Fibroblast of skin of left quadriceps (primary cell): ENCODE data around the gene BORCS8.

Source experiments
- DNase-seq, 2 experiments: peaks; one replicate each; pipeline ENCODE4 v3.0.0-alpha.2; 2013; ENCODE audit warnings: low read depth in 2 of 2

Gene BORCS8

DNA sequence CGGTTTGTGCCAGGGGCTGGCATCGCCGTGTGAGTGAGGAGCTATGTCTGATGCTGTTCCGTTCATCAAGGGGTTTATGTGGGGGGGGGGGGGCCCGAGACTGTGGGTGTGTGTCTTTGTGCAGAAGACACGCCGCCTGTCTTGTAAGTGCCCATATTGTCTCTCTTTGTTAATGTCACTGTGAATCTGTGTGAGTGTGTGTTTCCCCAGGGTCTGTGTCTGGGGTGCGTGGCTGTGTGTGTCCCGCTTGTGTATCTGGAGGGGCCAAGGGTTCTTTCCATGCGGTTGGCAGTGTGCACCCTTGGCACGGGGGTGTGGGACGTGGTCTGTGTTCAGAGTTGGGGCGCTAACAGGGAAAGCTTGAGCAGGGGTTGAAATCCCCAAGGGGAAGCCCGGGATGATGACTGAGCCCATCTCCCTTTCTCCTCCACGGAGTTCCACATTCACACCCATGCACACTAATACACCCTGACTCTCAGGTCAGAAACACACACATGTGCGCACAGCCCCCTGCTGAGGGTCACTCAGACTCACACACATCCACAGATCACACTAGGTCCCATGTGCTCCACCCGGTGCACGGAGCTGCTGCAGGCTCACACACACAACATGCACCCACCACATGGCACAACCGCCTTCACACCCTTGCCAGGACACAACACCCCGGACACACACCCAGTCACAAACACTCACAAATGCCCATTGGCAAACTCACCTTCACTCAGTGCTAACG, 21.6 kb upstream of the BORCS8 start:
- no peak for DNase-seq

DNA sequence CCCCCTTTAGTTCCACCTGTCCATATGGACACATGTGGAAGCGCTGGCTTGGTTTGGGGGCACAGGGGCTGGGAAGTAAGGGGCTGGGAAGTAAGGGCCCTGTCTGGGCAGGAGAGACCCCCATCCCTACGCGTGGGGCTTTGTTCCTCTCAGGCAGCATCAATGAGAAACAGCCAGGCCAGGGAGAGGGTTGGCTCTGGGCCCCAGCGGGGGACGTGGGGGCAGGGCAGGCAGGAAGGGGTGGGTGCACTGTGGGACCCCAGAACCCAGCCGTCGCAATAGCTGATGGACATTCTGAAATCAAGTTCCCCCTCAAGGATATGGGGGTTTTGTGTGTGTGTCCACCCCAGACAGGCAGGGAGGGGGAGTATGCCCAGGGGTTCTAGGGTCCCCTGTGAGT, 21.0 kb upstream of the BORCS8 start:
- no peak for DNase-seq

DNA sequence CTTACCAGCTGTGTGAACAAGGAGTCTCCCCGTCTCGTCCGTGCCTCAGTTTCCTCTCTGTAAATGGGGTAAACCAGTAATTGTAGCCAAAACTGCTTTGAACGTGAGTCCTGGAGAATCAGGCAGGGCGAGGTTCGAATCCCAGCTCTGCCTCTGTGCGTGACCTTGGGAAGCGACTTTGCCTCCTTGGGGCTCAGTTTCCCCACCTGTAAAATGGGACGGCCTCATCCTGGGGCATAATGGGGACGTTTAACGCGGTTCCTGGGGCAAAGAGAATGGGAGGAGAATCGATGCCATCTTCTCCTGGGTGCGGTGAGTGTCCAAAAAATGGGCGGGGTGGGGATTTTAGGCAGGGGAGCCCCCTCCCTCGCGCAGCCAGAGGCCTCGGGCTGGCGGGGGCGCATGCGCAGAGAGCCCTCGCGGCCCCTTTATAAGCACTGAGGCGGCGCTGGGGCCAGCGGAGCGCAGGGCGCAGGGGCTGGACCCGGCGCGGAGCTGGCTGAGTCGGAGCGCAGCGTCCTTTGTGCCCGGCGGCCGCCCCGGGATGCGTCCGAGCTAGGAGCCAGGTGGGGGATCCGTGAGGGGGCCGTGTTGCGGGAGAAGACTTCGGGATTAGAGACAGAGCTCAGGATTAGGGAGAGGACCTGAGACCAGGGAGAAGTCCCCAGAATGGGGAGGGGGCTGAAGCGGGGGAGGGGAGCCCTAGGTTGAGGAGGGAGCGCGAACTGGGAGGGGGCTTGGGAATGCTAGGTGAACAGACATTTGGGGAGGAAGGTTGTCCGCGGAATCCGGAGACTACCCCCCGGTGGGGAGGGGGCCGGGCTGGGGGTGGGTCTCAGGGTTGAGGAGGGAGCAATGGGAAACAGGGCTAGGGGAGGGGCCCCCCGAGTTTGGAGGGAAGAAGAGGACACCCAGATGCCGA, 19.8 kb upstream of the BORCS8 start, which contains the start of gene NCAN:
TSS of gene NCAN (plus strand) at position 460 of the 922 bp plus-strand sequence. CDS start 4,996 bp downstream, outside the sequence.
- DNase-seq: no peak

DNA sequence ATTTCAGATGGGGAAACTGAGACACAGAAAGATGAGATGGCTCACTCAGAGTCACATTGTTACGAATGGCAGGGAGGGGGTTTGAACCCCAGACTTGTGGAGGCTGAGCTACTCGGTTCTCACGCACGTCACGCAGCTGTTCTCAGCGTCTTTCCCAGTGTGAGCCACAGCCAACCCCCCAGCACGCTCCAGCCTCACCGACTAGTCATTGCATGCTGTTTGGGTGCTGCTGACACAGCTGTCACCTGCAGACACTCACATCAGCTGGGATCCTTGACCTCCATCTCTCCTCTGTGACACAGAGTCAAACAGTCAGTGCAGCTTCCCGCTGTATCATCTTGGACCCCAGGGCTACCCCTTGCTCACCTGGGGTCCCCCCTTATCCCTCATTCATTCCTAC, 17.4 kb upstream of the BORCS8 start:
- DNase-seq: no peak

DNA sequence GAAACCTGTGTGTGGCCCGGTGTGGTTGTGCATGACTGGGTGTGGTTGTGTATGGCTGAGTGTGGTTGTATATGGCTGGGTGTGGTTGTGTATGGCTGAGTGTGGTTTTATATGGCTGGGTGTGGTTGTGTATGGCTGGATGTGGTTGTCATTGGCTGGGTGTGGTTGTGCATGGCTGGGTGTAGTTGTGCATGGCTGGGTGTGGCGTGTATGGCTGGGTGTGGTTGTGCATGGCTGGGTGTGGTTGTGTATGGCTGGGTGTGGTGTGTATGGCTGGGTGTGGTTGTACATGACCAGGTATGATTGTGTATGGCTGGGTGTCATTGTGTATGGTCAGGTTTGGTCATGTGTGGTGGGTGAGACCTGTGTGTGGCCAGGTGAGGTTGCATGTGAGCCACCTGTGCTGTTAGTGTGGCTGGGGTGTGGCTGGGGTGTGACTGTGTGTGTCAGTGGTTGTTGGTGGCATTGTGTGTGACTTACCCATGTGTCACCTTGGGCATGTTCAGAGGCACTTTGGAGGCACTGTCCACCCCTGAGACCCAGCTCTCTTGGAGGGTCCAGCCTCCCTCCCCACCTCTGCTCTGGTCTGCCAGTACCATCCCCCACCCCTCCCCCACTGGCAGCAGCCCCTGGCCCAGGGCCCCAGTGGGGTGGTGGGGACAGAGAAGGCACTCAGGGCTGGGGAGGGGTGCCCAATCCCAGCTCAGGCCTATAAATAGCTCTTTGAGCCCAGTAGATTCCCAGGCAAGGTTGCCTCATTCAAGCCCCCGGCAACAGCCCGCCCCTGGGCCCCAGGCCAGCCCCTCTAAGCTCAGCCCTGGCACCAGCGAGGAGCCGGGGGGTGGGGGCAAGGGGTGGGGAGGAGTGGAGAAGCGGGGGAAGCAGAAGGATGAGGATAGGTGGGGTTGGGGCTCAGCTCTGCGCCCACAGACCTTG, 16.0 kb upstream of the BORCS8 start:
- DNase-seq: no peak

DNA sequence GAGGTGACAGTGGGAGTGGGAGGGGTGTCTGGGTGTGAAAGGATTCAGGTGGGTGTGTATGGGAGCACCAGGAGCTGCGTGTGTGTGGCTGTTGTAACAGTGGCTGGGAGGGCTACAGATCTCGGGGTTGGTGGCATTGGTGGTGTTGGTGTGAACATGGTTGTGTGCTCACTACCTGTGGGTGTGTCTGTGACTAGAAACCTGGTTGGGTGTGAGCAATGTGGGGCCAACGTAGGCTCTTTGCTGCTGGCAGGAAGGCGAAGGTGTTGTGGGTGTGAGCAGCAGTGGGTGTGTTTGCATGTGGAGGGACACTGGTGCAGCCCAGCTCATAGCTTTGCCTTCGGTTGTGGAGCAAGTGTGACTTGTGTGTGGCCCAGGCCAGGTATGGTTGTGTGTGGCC, 15.0 kb upstream of the BORCS8 start:
- no peak for DNase-seq

DNA sequence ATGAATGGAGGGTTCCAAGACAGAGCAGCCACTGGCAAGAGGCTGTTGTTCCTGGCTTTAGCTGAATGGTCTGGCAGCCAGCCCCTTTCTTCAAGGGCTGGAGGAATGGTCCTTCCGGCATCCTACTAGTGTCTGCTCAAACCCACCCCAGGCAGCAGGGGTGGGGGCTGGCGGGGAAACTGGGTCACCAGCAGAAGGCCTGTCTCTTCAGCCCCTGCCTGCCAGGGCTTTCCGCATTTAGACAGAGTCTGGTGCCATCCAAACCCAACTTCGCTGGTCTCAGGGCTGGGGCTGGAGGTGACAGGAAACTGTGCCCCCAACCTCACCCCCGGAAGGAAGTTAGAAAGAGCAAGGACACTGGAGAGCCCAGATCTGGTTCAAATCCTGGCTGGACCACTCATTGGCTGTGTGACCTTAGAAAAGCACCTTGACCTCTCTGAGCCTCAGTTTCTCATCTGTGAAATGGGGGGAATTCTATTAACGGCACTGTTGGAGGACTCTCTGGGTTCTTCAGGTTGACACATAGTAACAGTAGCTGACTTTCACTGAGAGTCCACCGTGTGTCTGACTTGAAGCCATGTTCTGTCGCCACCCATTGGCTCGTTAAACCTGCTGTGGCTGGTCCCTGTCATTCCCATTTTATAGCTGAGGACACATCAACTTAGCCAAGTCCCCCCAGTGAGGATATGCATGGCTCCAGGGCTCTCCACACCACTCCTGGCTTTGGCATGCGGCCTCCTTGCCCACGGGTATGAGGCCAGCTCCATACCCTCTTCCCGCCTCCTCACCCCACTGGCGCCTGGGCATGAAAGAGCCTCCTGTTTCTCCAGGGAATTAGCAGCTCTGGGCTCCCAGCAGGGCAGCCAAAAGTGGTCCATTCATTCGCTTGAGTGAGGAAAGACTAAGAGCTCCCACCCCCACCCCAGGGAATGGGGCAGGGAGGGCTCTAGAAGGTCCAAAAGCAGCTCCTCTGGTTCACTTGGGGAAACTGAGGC, 13.8 kb upstream of the BORCS8 start:
- no peak for DNase-seq

DNA sequence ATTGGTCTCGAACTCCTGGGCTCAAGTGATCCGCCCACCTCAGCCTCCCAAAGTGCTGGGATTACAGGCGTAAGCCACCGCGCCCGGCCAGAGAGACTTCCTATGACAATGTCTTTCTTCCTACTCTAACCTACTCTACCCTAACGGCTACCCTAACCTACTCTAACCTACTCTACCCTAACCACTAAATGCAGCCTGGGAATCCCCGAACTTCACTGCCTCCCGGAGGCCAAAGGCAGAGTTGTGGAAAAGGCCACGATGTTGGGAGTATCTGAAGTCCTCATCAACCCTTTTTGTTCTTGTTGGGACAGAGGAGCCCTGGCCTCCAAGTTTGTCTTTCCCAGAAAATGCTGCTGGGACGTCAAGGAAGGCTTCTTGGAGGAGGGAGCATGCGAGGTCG, 12.2 kb upstream of the BORCS8 start:
- DNase-seq: no peak

DNA sequence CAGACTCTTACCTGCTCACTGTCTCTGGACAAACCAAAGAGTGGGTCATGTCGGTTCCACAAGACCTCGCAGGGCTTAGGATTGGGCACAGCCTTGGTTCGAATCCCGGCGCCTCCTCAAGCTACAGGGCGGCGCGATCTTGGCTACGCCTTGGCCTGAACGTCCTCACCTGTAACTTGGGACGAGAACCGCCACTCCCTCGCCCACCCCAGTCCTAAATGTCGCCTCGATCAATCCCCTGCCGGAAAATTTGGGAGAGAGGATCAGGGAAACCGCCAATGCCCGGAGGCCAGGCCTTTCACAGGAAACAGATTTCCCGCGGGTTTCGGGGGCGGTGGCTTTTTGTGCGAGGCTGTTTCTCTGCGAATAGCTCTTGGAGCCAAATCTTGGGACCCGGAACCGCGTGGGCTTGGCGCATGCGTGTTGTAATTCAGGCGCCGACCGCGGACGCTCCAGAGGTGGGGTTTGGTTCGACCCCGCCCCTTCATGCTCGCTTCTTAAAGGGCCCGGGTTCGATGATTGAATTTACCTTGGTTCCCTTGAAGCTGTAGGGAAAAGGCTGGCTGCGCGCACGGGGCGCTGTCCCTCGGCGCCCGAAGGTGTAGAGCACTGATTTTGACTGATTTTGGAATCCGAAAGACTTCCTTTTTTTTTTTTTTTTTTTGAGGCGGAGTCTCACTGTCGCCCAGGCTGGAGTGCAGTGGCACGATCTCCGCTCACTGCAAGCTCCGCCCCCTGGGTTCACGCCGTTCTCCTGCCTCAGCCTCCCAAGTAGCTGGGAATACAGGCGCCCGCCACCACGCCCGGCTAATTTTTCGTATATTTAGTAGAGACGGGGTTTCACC, 11.3 kb upstream of the BORCS8 start, which contains the start of gene NR2C2AP:
TSS of gene NR2C2AP (minus strand) at position 403 of the 845 bp plus-strand sequence. CDS start at position 49, 354 bp downstream.
- peak; percentile 68 to 69 for DNase-seq

DNA sequence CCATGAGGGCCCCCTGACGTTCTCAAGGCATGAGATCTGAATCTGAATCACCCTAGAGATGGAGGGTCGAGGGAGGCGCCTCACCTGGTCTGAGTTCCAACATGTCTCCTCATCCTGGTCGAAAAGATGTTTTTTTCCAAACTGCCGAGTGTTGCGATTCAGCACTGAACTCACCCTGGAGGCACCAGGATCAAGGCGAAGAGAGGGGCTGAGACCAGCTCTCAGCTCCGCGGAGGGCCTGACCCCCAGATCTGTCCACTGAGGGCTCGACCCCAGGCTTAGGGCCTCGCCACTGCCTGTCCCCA, 10.7 kb upstream of the BORCS8 start:
- no peak for DNase-seq

DNA sequence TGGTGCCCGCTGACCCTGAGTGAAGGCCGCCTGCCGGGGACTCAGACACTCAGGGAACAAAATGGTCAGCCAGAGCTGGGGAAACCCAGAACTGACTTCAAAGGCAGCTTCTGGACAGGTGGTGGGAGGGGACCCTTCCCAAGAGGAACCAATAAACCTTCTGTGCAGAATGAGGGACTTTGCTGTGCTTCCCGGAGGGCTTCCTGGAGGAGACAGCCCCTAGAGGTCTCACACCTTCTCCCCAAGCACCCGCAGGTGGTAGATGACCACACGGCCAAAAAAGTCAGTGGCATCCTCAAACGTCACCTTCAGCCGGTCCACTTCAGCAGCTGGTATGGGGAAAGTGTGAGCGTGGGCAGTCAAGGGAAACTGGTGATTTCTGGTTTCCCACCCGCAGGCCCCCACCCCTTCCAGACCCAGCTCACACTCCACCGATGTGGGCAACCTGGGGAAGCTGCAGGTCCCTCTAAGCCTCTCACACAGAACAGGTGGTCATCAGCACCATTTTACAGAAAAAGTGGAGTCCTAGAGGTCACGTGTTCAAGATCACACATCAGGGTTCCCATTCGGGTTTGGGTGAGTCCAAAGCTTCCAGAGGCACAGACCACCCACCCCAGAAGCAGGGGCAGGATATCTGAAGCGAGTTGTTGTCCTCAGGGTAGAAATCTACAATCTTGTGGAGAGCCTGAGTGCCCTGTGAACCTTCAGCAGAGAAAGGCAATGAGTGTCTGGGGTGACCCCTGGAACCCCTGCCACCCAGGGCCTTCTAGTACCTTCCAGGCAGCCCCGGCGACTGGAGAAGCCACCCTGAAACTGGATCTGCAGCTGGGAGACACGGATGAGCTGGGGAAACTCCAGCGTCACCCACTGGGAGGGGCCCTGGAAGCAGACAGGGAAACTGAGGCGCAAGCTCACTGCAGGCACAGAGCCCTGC, 10.0 kb upstream of the BORCS8 start:
- no peak for DNase-seq

DNA sequence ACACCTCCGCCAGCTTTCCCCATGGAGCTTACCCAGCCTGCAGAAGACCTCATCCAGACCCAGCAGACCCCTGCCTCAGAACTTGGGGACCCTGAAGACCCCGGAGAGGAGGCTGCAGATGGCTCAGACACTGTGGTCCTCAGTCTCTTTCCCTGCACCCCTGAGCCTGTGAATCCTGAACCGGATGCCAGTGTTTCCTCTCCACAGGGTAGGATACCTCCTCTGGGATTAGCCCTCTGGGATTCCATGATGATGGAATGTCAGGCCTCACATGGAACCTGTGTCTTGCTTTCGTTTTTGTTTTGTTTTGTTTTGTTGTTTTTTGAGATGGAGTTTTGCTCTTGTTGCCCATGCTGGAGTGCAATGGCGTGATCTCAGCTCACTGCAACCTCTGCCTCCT, 2.0 kb upstream of the BORCS8 start:
- no peak for DNase-seq

DNA sequence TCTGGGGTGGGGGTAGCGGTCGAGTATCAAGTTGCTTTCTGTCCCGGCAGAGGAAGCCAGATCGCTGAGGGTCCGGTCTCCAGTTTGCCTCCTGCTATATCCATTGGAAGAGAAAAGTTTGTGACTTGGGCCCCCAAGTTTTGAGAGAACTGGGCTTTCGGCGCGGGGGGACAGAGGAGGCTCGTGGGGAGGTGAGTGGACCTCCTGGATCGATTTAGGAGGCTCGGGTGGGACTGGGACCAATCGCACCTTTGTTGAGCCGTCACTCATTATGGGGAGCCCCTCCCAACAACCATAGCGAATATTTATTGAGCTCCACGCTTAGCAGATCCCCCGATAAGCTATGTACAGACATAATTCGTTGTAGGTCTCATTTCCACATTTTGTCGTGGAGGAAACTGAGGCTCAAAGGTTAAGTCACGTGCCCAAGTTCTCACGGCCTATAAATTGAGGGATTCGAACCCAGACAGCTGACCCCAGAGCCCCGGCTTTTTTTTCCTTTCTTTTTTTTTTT, 1.0 kb upstream of the BORCS8 start:
- DNase-seq: no peak

DNA sequence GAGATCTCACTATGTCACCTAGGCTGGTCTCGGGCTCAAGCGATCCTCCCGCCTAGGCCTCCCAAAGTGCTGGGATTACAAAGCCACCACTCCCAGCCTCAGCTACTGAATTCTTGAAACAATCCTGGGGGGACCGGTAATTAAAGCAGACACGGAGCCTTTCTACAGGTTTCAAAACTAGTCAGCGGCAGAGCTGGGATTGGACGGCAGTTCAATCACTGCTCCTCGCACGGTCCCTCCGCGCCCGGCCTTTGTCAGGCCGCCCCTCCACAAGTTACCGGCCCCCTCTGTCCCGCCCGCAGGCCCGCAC, 229 bp downstream of the BORCS8 start:
- no peak for DNase-seq

DNA sequence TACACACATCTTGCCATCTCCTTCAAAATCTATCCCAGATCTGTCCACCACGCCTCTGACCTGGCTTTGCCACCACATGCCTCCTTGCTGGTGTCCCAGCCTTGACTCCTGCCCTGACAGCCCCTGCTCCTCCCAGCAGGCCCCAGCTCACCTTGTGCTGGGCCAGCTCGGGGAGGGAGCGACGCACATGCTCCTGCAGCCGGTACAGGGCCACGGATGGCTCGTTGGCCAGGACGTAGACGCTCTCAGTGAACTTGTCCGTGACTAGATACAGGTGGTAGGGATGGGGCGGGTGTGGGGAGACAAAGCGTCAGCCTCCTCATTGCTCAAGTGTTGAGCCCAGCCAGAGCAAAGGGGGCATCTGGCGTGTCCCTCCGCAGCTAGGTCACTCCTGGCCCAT, 5.2 kb downstream of the BORCS8 start:
- no peak for DNase-seq

DNA sequence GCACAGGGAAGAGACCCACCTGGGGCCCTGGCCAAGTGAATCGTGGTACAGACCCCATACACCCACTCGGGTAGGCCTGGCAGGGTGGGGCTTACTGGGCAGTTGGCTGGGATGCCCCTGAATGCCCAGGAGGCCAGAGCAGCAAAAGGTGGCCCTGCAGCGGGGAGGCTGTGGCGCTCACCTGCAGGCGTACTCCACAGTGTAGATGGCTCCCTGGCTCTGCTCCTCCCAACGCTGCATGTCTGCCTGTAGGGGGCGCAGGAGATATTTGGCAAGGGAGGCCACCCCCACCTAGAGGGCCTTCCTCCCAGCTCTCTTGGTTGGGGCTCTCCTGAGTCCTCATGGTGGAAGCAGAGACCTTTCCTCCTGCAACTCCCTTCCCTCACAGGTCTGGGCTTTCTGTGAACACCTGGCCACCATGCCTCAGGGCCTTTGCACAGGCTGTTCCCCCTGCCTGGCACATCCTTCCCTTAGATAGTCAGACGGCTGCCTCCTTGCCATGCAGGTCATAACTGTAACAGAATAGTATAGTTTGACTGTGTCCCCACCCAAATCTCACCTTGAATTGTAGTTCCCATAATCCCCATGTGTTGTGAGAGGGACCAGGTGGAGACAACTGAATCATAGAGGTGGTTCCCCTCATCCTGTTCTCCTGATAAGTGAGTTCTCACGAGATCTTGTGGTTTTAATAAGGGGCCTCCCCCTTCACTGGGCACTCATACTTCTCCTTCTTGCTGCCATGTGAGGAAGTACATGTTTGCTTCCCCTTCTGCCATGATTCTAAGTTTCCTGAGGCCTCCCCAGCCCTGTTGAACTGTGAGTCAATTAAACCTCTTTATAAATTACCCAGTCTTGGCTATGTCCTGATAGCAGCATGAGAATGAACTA, 5.9 kb downstream of the BORCS8 start:
- no peak for DNase-seq

DNA sequence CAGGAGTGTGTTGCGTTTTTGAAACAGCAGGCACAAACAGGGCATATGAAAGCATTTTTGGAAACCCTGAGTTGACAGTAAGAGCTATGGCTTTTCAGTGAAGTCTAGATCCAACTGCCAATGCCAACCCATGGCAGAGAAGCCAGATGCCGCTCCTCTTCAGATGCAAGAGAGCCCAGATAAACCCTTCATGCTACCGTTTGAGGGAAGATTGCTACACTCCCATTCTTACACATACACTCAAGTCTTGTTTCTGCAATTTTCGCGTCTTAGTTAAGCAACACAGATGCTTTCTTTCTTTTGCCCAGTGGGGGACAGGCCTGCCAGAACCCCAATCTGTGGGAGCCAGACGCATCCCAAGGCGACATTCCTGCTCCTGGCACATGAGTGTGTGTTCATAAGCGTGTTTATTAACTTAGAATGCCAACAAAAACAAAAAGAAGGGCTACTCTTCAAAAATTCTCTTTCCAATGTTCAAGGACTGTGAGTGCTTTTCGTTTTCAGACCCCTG, 10.4 kb downstream of the BORCS8 start:
- DNase-seq: no peak
